ENCODE results near the gene PSMB1. TPM values are rescaled to one million over a fixed set of nuclear protein-coding genes. Genes with fewer than 3 reads are reported as not detected.

PSMB1 gene
- total and polyA plus RNA-seq, 2 donors (not counting 3 experiments of a cell fraction or from before 2014, with no cell fraction given) = 198 to 560 TPM

GRCh38 chr6:170504479-170504878 is 48.6 kb downstream of the PSMB1 start:
- Histone ChIP-seq H3K9ac (replicated peaks; ENCODE audit: extremely low read depth, insufficient read depth, low read length) (no peak overlapping the region), H3K9me3 (replicated peaks; ENCODE audit: control insufficient read depth, insufficient read depth, low read length) (no peaks in the 10 kb centered on the region), H3K27ac (ENCODE audit: insufficient read depth, low read depth, low read length) (no peak overlapping the region), H4K20me1 (replicated peaks; ENCODE audit: control insufficient read depth, extremely low read depth, insufficient read depth, low read length) (no peaks in the 10 kb centered on the region), H2AFZ (ENCODE audit: low read depth, low read length) (no peak overlapping the region), H3K9me1 (replicated peaks; ENCODE audit: control insufficient read depth, extremely low read depth, insufficient read depth, low read length) (no peaks in the 10 kb centered on the region), H3K4me3 (replicated peaks in 1 of 3; ENCODE audit: insufficient read depth in 1 of 3, low read depth in 1 of 3, low read length in 3 of 3) (no peak overlapping the region), H3K4me1 (ENCODE audit: control insufficient read depth, extremely low read depth, insufficient read depth, low read length) (no peaks in the 10 kb centered on the region), H3K27me3 (ENCODE audit: control insufficient read depth in 2 of 2, insufficient read depth in 2 of 2, low read length in 2 of 2) (peaks cover 0 to 2% of the 10 kb centered on the region in 2 experiments), H3K36me3 (ENCODE audit: control insufficient read depth in 2 of 2, extremely low read depth in 1 of 2, insufficient read depth in 2 of 2, low read length in 2 of 2) (no peaks in the 10 kb centered on the region), H3K4me2 (ENCODE audit: insufficient read depth, low read length) (no peak overlapping the region), H3K79me2 (ENCODE audit: control insufficient read depth, insufficient read depth, low read length) (no peaks in the 10 kb centered on the region)
- FAIRE-seq = no peak
- CTCF ChIA-PET = no interaction called here
- intact Hi-C loops (cut with micrococcal nuclease) (no loop called here), dilution Hi-C loops (cut with MboI; ENCODE audit: extremely low pct_ligation_motif_present, low sequenced_read_pairs) (no loop called here)
- no peak for DNase-seq (ENCODE audit: low read depth, low spot score)
- TF ChIP-seq MYC (IDR thresholded peaks at IDR 0.05; ENCODE audit: low read depth, low read length) (no peak), EZH2 (IDR thresholded peaks at IDR 0.05; ENCODE audit: borderline replicate concordance, low read depth, low read length, severe bottlenecking) (no peak), POLR2AphosphoS5 (IDR thresholded peaks at IDR 0.05; ENCODE audit: insufficient read depth, low read depth, low read length) (no peak), GATA2 (IDR thresholded peaks at IDR 0.05; ENCODE audit: insufficient read depth, insufficient read length, low read depth, low read length) (no peak), FOS (IDR thresholded peaks at IDR 0.05; ENCODE audit: borderline replicate concordance, insufficient read depth, low read length) (no peak), MAX (IDR thresholded peaks at IDR 0.05; ENCODE audit: insufficient read depth, insufficient read length) (no peak), JUN (IDR thresholded peaks at IDR 0.05; ENCODE audit: borderline replicate concordance, insufficient read depth, insufficient read length, low read depth) (no peak), CTCF (IDR thresholded peaks at IDR 0.05; ENCODE audit: extremely low read depth in 1 of 2, insufficient read depth in 1 of 2, low read depth in 1 of 2, low read length in 2 of 2) (no peak), POLR2A (IDR thresholded peaks at IDR 0.05; ENCODE audit: low read depth, low read length) (no peak)
- POLR2A ChIA-PET = no interaction called here
- BruUV-seq (replicated peaks) = no TSS peak
